SU-DHL-6 (cell line): ENCODE data around the gene PSEN2.

Source experiments
- H2AFZ ChIP-seq: fragments of 200-600 bp; sonication (generic); 2 replicates; pipeline ENCODE4 v1.6.1; 2014; ENCODE audit warnings: low read depth, mild to moderate bottlenecking, moderate library complexity, mixed read lengths, antibody characterized with exemption, low read length; ENCODE audit not compliant: severe bottlenecking
- H3F3A ChIP-seq: fragments of 200-600 bp; shearing (Covaris generic); 2 replicates; pipeline ENCODE4 v1.6.0; 2016; ENCODE audit warnings: antibody characterized with exemption, mild to moderate bottlenecking; ENCODE audit not compliant: insufficient read depth
- H3K27ac ChIP-seq: fragments of 200-600 bp; sonication (generic); 2 replicates; pipeline ENCODE4 v1.5.1; 2016; ENCODE audit warnings: low read depth, mild to moderate bottlenecking, low read length, moderate library complexity, mixed read lengths
- H3K27me3 ChIP-seq: fragments of 200-600 bp; sonication (generic), shearing (Covaris generic); 2 replicates; pipeline ENCODE4 v1.6.0; 2014; ENCODE audit warnings: mild to moderate bottlenecking, low read length
- H3K36me3 ChIP-seq: fragments of 200-600 bp; sonication (generic); 2 replicates; pipeline ENCODE4 v1.6.1; 2014; ENCODE audit warnings: mild to moderate bottlenecking, low read length, mixed read lengths
- H3K4me2 ChIP-seq: fragments of 300-600, 200-600 bp; shearing (Covaris generic), sonication (generic); 2 replicates; pipeline ENCODE4 v1.6.0; 2014; ENCODE audit warnings: low read length, low read depth, mild to moderate bottlenecking; ENCODE audit not compliant: poor library complexity, severe bottlenecking
- H3K4me3 ChIP-seq: fragments of 200-600 bp; sonication (generic); 2 replicates; pipeline ENCODE4 v1.5.1; 2014; ENCODE audit warnings: antibody characterized with exemption, low read length, mild to moderate bottlenecking, mixed read lengths; ENCODE audit not compliant: insufficient read depth, poor library complexity, severe bottlenecking
- H3K79me2 ChIP-seq: fragments of 200-600 bp; sonication (generic); 2 replicates; pipeline ENCODE4 v1.6.1; 2014; ENCODE audit warnings: mild to moderate bottlenecking, low read length, moderate library complexity; ENCODE audit not compliant: insufficient read depth
- H3K9ac ChIP-seq: fragments of 200-600 bp; sonication (generic); 2 replicates; pipeline ENCODE4 v1.7.0; 2014; ENCODE audit warnings: mild to moderate bottlenecking, low read length
- H3K9me2 ChIP-seq: fragments of 200-600 bp; sonication (generic); replicated peaks from 2 replicates; pipeline ENCODE4 v1.6.1; 2014; ENCODE audit warnings: low read length; ENCODE audit not compliant: insufficient read depth
- H3K9me3 ChIP-seq: fragments of 200-600 bp; sonication (generic); 2 replicates; pipeline ENCODE4 v1.6.1; 2014; ENCODE audit warnings: low read length, mixed read lengths; ENCODE audit not compliant: insufficient read depth
- H4K20me1 ChIP-seq: fragments of 200-600 bp; sonication (generic); 2 replicates; pipeline ENCODE4 v1.6.1; 2014; ENCODE audit warnings: low read depth, mild to moderate bottlenecking, antibody characterized with exemption, low read length, moderate library complexity, mixed read lengths
- EZH2phosphoT487 ChIP-seq: fragments of 200-600 bp; sonication (generic), shearing (Covaris generic); conservative IDR thresholded peaks from 2 replicates; pipeline ENCODE4 v1.6.1; 2018; ENCODE audit warnings: mild to moderate bottlenecking, antibody characterized with exemption, low read length, moderate library complexity, mixed read lengths
- TF ChIP-seq, protein P1 (sequence below): fragments of 200-600 bp; sonication (generic); IDR thresholded peaks from one replicate; pipeline ENCODE4 v1.5.1; 2017; ENCODE audit warnings: antibody characterized with exemption, mild to moderate bottlenecking, low read length, moderate library complexity; ENCODE audit not compliant: insufficient read depth, poor library complexity, severe bottlenecking

Gene PSEN2

GRCh38 chr1:226823643-226824042, 46.8 kb upstream of the PSEN2 start:
- Histone ChIP-seq H3K79me2 (no peaks in the 10 kb centered on the region), H2AFZ (no peak overlapping the region), H3K4me2 (no peak overlapping the region), H3F3A (no peaks in the 10 kb centered on the region), H3K27ac (no peak overlapping the region), H3K9me3 (no peaks in the 10 kb centered on the region), H3K27me3 (no peaks in the 10 kb centered on the region), H3K36me3 (no peaks in the 10 kb centered on the region), H4K20me1 (no peaks in the 10 kb centered on the region), H3K4me3 (no peak overlapping the region), H3K9ac (no peak overlapping the region), H3K9me2 (no peaks in the 10 kb centered on the region)
- TF ChIP-seq, protein P1, sequence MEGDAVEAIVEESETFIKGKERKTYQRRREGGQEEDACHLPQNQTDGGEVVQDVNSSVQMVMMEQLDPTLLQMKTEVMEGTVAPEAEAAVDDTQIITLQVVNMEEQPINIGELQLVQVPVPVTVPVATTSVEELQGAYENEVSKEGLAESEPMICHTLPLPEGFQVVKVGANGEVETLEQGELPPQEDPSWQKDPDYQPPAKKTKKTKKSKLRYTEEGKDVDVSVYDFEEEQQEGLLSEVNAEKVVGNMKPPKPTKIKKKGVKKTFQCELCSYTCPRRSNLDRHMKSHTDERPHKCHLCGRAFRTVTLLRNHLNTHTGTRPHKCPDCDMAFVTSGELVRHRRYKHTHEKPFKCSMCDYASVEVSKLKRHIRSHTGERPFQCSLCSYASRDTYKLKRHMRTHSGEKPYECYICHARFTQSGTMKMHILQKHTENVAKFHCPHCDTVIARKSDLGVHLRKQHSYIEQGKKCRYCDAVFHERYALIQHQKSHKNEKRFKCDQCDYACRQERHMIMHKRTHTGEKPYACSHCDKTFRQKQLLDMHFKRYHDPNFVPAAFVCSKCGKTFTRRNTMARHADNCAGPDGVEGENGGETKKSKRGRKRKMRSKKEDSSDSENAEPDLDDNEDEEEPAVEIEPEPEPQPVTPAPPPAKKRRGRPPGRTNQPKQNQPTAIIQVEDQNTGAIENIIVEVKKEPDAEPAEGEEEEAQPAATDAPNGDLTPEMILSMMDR: no peak
- TF ChIP-seq EZH2phosphoT487: no peak

DNA sequence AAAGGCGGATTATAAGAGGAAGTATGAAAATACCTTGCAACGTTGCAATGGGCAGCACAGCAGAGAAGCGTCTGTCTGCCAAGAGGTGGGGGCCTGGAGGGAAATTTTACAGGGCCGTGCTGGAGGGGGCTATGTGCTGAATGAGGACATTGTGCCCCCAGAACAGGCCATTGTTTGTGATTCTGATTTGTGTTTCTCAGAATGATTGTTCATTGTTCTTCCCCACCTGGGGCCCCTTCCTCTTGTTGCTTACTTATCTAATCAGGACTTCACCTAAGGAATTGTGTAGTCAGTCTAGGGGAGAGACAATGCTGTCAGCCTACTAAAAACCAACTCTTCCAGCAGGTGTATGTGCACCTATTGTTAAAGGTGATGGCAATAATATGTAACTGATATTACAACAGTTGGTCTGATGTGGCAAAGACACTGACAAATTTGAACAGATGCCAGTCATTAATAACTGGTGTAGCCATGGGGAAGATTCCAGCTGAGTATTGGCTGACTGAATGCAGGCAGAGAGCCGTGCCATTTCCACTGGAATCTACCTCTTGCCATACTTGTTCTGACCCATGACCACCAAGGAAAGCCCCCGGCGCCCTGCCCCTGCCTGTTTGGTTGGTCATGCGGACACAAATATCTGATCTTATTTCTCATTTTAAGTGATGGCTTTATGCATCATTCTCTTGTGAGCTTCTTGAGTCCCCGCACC, 45.2 kb upstream of the PSEN2 start:
- H3K9me2 ChIP-seq: no peaks in the 10 kb centered on the region
- no peak overlapping the region for H3K4me3 ChIP-seq
- no peaks in the 10 kb centered on the region for H3K27me3 ChIP-seq
- no peak overlapping the region for H3K9ac ChIP-seq
- no peak overlapping the region for H3K4me2 ChIP-seq
- H2AFZ ChIP-seq: no peak overlapping the region
- H3K9me3 ChIP-seq: no peaks in the 10 kb centered on the region
- H4K20me1 ChIP-seq: no peaks in the 10 kb centered on the region
- H3F3A ChIP-seq: no peaks in the 10 kb centered on the region
- no peaks in the 10 kb centered on the region for H3K36me3 ChIP-seq
- TF ChIP-seq, protein P1: no peak
- TF ChIP-seq EZH2phosphoT487: no peak
- H3K27ac ChIP-seq: no peak overlapping the region
- no peaks in the 10 kb centered on the region for H3K79me2 ChIP-seq

- Histone ChIP-seq H3K27ac (no peak overlapping the region), H3K9me2 (no peaks in the 10 kb centered on the region), H3K4me3 (no peak overlapping the region), H3F3A (no peaks in the 10 kb centered on the region), H3K9me3 (no peaks in the 10 kb centered on the region), H3K4me2 (no peak overlapping the region), H3K79me2 (no peaks in the 10 kb centered on the region), H3K9ac (no peak overlapping the region), H3K36me3 (no peaks in the 10 kb centered on the region), H3K27me3 (no peaks in the 10 kb centered on the region), H2AFZ (no peak overlapping the region), H4K20me1 (no peaks in the 10 kb centered on the region)
- TF ChIP-seq, protein P1: no peak
- no peak for TF ChIP-seq EZH2phosphoT487
Measured at GRCh38 chr1:226825746-226826100, 44.7 kb upstream of the PSEN2 start.
